GM12878 (cell line): Measurements from ENCODE around the gene WSCD2.

Experiments
- BCL11A ChIP-seq: IDR thresholded peaks from 2 replicates; pipeline ENCODE4 v1.6.1; 2011; ENCODE audit warnings: low read depth, low read length
- CHD1 ChIP-seq: IDR thresholded peaks from 2 replicates; pipeline ENCODE4 v1.6.1; 2012; ENCODE audit warnings: low read depth, low read length, improper control_type of control experiment
- EZH2 ChIP-seq: IDR thresholded peaks from 2 replicates; pipeline ENCODE4 v1.6.1; 2012; ENCODE audit warnings: low read depth, mild to moderate bottlenecking, control low read depth, inconsistent platforms, low read length, borderline replicate concordance; ENCODE audit not compliant: control insufficient read depth
- MAX ChIP-seq: IDR thresholded peaks from 2 replicates; pipeline ENCODE4 v1.6.1; 2012; ENCODE audit warnings: low read depth, low read length, improper control_type of control experiment
- POLR2AphosphoS2 ChIP-seq: IDR thresholded peaks from 2 replicates; pipeline ENCODE4 v1.6.1; 2011; ENCODE audit warnings: low read depth, mild to moderate bottlenecking, low read length, improper control_type of control experiment, moderate library complexity

GRCh38 chr12:108299516-108299915 is 170.4 kb downstream of the WSCD2 start:
- TF ChIP-seq BCL11A (no peak), EZH2 (no peak), MAX (no peak), POLR2AphosphoS2 (no peak), CHD1 (no peak)
